Astrocyte (in vitro differentiated cells and primary cell): ENCODE measurements around the gene TYW3.

Experiments
- EZH2 ChIP-seq: IDR thresholded peaks from 2 replicates; pipeline ENCODE4 v1.6.1; 2012; ENCODE audit warnings: mild to moderate bottlenecking, low read length, inconsistent platforms; ENCODE audit not compliant: insufficient read depth
- TF ChIP-seq, protein P1 (sequence below): IDR thresholded peaks from 2 replicates; pipeline ENCODE4 v1.5.1; 2011; ENCODE audit warnings: low read depth, mild to moderate bottlenecking, inconsistent platforms, low read length, moderate library complexity; ENCODE audit not compliant: insufficient read depth

DNA sequence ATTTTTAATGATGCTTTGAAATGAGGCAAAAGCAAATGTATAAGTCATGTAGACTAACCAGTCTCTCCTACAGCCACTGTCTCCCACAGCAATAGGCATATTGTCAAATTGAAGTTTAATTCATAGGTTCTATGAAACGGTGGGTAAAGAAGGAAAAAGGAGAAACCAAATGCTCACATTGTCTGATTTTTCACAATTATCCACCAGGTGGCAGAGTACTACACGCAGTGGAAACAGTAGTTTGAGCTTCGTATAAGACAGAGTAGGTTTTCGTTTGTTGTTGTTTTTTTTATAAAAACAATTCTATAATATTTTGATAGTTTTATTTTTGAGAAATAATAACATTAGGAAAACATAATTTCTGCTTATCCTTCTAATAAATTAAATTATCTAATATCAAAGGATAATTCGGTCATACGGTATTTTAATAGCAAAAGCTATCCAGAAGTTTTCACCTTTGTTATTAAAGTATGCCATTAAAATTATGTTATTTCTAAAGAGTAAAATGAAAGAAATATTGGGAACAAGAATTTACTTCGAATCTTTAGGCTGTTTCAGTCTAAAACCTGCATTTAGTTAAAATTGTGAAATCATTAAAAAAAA lies 39.1 kb downstream of the TYW3 start:
- TF ChIP-seq, protein P1, sequence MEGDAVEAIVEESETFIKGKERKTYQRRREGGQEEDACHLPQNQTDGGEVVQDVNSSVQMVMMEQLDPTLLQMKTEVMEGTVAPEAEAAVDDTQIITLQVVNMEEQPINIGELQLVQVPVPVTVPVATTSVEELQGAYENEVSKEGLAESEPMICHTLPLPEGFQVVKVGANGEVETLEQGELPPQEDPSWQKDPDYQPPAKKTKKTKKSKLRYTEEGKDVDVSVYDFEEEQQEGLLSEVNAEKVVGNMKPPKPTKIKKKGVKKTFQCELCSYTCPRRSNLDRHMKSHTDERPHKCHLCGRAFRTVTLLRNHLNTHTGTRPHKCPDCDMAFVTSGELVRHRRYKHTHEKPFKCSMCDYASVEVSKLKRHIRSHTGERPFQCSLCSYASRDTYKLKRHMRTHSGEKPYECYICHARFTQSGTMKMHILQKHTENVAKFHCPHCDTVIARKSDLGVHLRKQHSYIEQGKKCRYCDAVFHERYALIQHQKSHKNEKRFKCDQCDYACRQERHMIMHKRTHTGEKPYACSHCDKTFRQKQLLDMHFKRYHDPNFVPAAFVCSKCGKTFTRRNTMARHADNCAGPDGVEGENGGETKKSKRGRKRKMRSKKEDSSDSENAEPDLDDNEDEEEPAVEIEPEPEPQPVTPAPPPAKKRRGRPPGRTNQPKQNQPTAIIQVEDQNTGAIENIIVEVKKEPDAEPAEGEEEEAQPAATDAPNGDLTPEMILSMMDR = peak; percentile 79
- TF ChIP-seq EZH2 = no peak
